Left cardiac atrium (tissue), 4 donors: ENCODE results near the gene C10orf90. TPM values are rescaled to one million over a fixed set of nuclear protein-coding genes. Genes with fewer than 3 reads are reported as not detected.

Experiments used
- ATAC-seq, 2 donors: fragments of 200-7000 bp; cut with Tn5 transposase; one replicate each; pipeline ENCODE4 v1.9.1; 2020; ENCODE audit warnings: mild to moderate bottlenecking in 2 of 2, moderate library complexity in 2 of 2
- DNase-seq: peaks from one replicate; pipeline ENCODE4 v3.0.0-alpha.2; 2020
- intact Hi-C, 2 donors: fragments of 100-400 bp; cut with DNase I; formaldehyde crosslinking; loops; one replicate each; pipeline versions ENCODE4 v1.14.1 to v1.15.1; 2022 to 2023
- total RNA-seq, 2 donors: library from RNA; stranded (reverse); fragmentation: NEBNext Ultra II Directional; extraction: Animal tissue kit (Norgen Biotek cat#: 25700); gene quantifications; one replicate each; pipeline ENCODE4 v1.2.1, GENCODE V29; 2021
- donor health status: DM: no; HTN: yes; CAD: no.
- donor health status: DM: no; HTN: yes; CAD: no; lungs with severe emphysema.
- donor health status: DM: yes; HTN: yes; CAD: no.
- donor health status: Dilated cardiomyopathy.

Gene C10orf90
- total RNA-seq, 2 donors from 2014 or later = 0.15 to 0.31 TPM

- ATAC-seq = no peak
- no peak for DNase-seq
- intact Hi-C loops = no loop called here
Measured at GRCh38 chr10:126521399-126521798, 149.1 kb downstream of the C10orf90 start.

DNA sequence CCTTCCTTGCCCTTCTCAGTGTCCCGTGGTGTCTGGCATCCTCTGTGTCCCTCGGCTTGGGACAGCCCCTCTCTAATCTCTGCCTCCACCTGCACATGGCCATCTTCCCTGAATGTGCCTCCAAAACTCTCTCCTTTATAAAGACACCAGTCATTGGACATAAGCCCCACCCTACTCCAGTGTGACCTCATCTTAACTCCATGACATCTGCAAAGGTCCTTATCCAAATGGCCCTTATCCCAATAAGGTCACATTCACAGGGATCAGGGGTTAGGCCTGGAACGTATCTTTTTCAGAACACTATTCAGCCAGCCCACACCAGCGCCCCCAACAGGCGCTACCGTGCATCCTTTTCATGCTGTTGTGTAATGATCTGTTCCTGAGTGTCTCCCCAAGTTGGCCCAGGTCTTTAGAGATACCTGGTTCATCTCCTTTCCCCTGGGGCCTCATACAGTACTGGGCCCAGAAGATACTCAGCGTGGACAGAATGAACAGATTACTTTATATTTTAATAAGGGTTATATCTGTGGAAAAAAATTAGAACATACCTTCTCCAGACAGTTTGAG, 149.7 kb downstream of the C10orf90 start:
- no peak for ATAC-seq
- no peak for DNase-seq
- intact Hi-C loops = no loop called here

DNA sequence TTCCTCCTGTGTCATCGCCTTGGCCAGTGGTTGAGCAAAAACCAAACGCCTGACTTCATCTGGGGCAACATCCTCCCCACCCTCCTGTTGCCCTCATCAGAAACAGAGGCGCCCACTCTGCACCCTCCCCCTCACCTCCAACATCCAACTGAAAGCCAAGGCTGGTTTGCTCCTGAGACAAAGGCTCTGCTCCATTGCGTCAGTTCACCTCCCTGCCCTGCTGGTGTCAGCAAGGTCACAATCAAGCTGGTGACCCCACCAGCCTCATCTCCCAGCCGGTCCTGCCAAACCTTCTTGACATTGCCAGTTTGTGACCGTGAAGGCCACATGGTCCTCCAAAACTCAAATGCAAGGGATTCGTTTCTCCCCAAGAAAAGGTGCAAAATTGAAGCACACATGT, 150.5 kb downstream of the C10orf90 start:
- DNase-seq (no peak), ATAC-seq (no peak)
- intact Hi-C loops = no loop called here

GRCh38 chr10:126519185-126519584, 151.3 kb downstream of the C10orf90 start:
- intact Hi-C loops = no loop called here
- DNase-seq (no peak), ATAC-seq (no peak)

- intact Hi-C loops = no loop called here
- no peak for ATAC-seq
- DNase-seq = no peak
Measured at GRCh38 chr10:126518218-126519080, 152.0 kb downstream of the C10orf90 start.

DNA sequence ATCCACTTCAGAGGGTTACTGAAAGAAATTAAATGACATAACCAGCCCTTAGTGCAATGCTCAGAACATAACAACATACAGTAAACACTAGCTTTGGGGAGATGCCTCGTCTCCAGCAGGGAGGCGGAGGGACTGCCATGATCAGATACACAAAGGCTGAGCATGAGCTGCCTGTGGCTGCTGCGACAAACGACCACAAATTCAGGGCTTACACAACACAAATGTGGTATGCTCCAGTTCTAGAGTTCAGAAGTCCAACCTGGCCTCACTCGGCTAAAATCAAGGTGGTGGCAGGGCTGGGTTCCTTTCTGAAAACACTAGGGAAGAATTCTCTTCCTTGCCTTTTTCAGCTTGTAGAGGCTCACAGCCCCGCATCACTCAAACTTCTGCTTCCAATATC, 154.0 kb downstream of the C10orf90 start:
- ATAC-seq = no peak
- DNase-seq = no peak
- intact Hi-C loops = no loop called here

- ATAC-seq (no peak), DNase-seq (no peak)
Measured at GRCh38 chr10:126511917-126512479, 158.5 kb downstream of the C10orf90 start.

DNA sequence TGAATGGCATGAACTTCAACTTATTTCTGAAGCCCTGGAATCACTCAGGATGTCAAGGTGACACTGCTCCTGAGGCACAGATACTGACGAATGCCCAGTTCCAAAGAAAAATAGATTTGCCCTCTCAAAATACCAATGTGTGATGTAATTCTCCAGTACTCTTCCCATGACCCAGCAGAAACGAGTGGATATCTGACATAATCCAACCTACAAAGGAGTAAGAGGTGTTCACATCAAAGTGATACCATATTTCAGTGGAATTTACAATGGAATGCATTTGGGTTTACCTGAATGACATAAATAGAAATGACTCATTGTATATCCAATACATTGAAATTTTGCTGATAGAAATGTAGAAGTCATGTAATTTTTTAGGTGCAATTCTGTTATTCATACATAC, 161.3 kb downstream of the C10orf90 start:
- intact Hi-C loops = loop anchor here in 1 of 2 donors (10.0 kb wide), 2 partner anchors 124 to 644 kb away; partner anchors contain the start of gene ADAM12
- DNase-seq (no peak), ATAC-seq (no peak)

More at GRCh38 chr10:126511917-126512479, 158.5 kb downstream of the C10orf90 start:
- intact Hi-C loops = no loop called here

- ATAC-seq (no peak), DNase-seq (no peak)
- intact Hi-C loops = loop anchor here in 1 of 2 donors (10.0 kb wide), 2 partner anchors 124 to 644 kb away; partner anchors contain the start of gene ADAM12
Measured at GRCh38 chr10:126508535-126509040, 161.9 kb downstream of the C10orf90 start.

DNA sequence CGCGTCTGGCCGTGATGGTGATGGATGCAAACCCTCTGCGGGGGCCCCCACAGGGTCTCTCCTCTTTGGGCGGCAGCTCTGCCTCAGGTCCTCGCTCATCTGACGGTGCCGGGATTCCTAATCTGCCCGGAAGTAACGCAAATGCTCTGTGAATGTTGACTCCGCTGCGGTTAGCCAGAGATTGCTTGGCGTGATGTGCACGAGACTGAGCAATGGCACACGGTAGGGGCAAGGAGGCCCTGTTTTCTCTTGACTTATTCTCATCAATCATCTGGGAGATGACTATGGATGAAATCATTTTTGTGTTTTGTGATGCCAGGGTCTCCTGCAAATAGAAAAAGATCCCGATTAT, 165.8 kb downstream of the C10orf90 start:
- DNase-seq = no peak
- ATAC-seq = no peak
- intact Hi-C loops = loop anchor here (5.0 to 10.0 kb wide), 4 partner anchors 120 to 640 kb away; partner anchors contain the start of gene ADAM12 (in 1 of the 2)

DNA sequence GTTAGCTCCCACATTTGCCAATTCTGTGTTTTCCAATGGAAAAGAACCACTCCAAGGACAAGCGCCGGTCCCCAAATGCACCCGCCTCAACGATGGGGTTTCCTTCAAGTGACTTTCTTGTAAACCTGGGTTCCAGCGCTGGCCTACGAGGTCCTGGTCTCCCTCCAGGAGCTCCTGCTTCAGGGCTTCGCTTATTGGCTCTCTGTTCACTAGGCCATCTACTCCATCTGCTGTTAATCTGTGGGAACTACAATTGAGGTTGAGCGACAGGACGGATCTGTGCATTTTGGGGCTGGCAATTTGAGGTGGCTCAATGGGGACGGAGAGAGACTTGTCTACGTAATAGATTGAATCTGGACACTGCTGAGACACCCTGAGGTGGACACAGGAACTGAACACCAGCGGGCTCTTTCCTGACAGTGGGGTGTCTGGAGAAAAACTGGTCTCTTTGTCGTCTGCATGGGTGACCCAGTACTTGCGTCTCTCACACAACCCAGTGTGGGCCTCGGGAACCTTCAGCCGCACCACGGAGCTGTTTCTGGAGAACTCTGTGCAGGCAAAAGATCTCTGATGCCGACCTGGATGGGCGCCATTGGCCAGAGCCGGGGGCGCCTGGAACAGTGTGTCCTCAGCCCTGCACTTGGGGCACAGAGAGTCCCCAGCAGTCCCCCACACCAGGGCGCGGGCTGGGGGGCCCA, 166.3 kb downstream of the C10orf90 start:
- intact Hi-C loops = loop anchor here (5.0 to 10.0 kb wide), 4 partner anchors 119 to 639 kb away; partner anchors contain the start of gene ADAM12 (in 1 of the 2)
- peak; percentile 62 to 73 for ATAC-seq
- DNase-seq = peak; percentile 36

GRCh38 chr10:126503392-126504062, 167.0 kb downstream of the C10orf90 start:
- DNase-seq (no peak), ATAC-seq (no peak)
- intact Hi-C loops = loop anchor here (5.0 to 10.0 kb wide), 4 partner anchors 119 to 639 kb away; partner anchors contain the start of gene ADAM12 (in 1 of the 2)

DNA sequence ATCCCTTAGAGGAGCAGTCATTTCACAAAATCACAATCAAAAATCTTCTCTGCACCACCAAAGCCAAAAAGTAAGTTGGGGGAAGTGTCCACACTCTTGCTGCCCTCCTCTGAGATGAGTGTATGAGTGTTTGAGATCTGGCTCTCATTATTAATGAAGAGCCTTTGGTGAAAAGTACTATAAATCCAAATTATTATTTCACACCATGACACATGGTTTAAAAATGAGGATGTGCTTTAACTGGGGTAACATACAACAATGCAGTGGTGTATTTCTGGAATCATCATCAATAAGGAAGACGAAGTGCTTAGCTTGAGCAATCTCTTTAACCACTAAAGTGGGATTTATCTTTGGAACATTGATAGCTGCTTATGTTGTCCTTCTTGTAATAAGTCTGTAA, 168.1 kb downstream of the C10orf90 start:
- intact Hi-C loops = loop anchor here (5.0 to 10.0 kb wide), 4 partner anchors 118 to 638 kb away; partner anchors contain the start of gene ADAM12 (in 1 of the 2)
- DNase-seq (no peak), ATAC-seq (no peak)

GRCh38 chr10:126501828-126502227, 168.7 kb downstream of the C10orf90 start:
- DNase-seq = no peak
- ATAC-seq = no peak
- intact Hi-C loops = loop anchor here (5.0 to 10.0 kb wide), 4 partner anchors 117 to 637 kb away; partner anchors contain the start of gene ADAM12 (in 1 of the 2)

GRCh38 chr10:126500866-126501265, 169.6 kb downstream of the C10orf90 start:
- ATAC-seq (no peak), DNase-seq (no peak)
- intact Hi-C loops = loop anchor here (5.0 to 10.0 kb wide), 4 partner anchors 116 to 636 kb away; partner anchors contain the start of gene ADAM12 (in 1 of the 2)

DNA sequence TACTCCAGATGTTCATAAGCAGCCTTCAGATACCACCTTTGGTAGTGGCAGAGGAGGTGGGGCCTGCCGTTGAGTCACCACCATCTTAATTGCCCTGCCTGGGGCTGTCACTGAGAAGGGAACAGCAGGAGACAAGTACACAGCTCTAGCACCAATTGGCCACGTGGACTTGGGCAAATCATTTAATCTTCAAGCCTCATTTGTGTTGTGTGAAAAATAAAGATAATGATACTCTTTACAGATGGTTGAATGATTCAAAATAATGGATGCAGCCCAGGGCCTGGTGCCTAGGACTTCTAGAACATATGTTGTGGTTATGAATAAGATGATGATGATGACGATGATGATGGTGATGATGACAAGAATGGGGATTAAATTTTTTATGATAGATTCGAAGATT, 170.3 kb downstream of the C10orf90 start:
- no peak for ATAC-seq

DNA sequence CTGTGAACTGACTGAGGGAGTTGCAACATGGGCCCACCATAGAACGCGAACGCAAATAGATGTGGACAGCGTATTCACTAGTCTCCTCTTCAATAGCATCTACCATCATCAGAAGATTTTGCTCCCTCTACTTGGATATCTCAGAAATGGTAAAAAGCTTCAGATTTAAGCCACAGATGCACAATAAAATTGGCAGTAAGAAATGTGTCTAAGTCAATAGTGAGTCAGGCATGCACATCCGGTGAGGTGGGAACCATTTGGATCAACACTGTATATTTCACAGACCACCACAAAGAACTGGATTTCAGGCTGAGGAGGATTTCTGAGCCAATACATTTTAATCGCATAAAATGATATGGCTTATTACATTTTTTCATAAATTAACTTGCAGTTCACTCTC, 170.7 kb downstream of the C10orf90 start:
- DNase-seq (no peak), ATAC-seq (no peak)
- intact Hi-C loops = loop anchor here (5.0 to 10.0 kb wide), 4 partner anchors 115 to 635 kb away; partner anchors contain the start of gene ADAM12 (in 1 of the 2)

More for the DNA sequence above, 170.3 kb downstream of the C10orf90 start:
- intact Hi-C loops = loop anchor here (5.0 to 10.0 kb wide), 4 partner anchors 115 to 635 kb away; partner anchors contain the start of gene ADAM12 (in 1 of the 2)
- no peak for DNase-seq

GRCh38 chr10:126497672-126498071, 172.8 kb downstream of the C10orf90 start:
- intact Hi-C loops = no loop called here
- DNase-seq (no peak), ATAC-seq (no peak)
